Smooth muscle cell (in vitro differentiated cells): ENCODE measurements around the gene GNL3L. TPM values are rescaled to one million over a fixed set of nuclear protein-coding genes. Genes with fewer than 3 reads are reported as not detected.

Source experiments
- DNase-seq: peaks from one replicate; lab custom pipeline; 2025; ENCODE audit not compliant: unreplicated experiment; lab: John Stamatoyannopoulos, UW
- H2AFZ ChIP-seq: fragments of 200-600 bp; sonication (generic); 2 replicates; pipeline ENCODE4 v1.6.0; 2016; ENCODE audit warnings: antibody characterized with exemption, low read depth, mild to moderate bottlenecking
- H3F3A ChIP-seq: fragments of 200-600 bp; sonication (generic); 2 replicates; pipeline ENCODE4 v1.6.0; 2017; ENCODE audit warnings: antibody characterized with exemption, low read depth
- H3K27ac ChIP-seq: fragments of 200-600 bp; sonication (generic); 2 replicates; pipeline ENCODE4 v1.5.1; 2016; ENCODE audit warnings: low read depth, mild to moderate bottlenecking
- H3K27me3 ChIP-seq: fragments of 200-600 bp; sonication (generic); 2 replicates; pipeline ENCODE4 v1.6.1; 2016; ENCODE audit warnings: low read depth, mild to moderate bottlenecking
- H3K36me3 ChIP-seq: fragments of 200-600 bp; sonication (generic); 2 replicates; pipeline ENCODE4 v1.5.1; 2016; ENCODE audit warnings: low read depth
- H3K4me1 ChIP-seq: fragments of 200-600 bp; sonication (generic); 2 replicates; pipeline ENCODE4 v1.5.1; 2016; ENCODE audit warnings: low read depth
- H3K4me2 ChIP-seq: fragments of 200-600 bp; sonication (generic); 2 replicates; pipeline ENCODE4 v1.6.0; 2016; ENCODE audit warnings: mild to moderate bottlenecking
- H3K4me3 ChIP-seq: fragments of 200-600 bp; sonication (generic); 2 replicates; pipeline ENCODE4 v1.5.1; 2016; ENCODE audit warnings: mild to moderate bottlenecking
- H3K79me2 ChIP-seq: fragments of 200-600 bp; sonication (generic); 2 replicates; pipeline ENCODE4 v1.6.0; 2016; ENCODE audit warnings: low read depth, mild to moderate bottlenecking
- H3K9ac ChIP-seq: fragments of 200-600 bp; sonication (generic); 2 replicates; pipeline ENCODE4 v1.6.0; 2016; ENCODE audit warnings: low read depth
- H3K9me3 ChIP-seq: fragments of 200-600 bp; sonication (generic); replicated peaks from 2 replicates; pipeline ENCODE4 v1.5.1; 2016; ENCODE audit warnings: low read depth
- H4K20me1 ChIP-seq: fragments of 200-600 bp; sonication (generic); 2 replicates; pipeline ENCODE4 v1.6.0; 2016; ENCODE audit warnings: low read depth
- WGBS: methylation state at CpG from one replicate; pipeline ENCODE4 v1.1.7; 2016; ENCODE audit warnings: low lambda C conversion rate; 5-methylcytosine and 5-hydroxymethylcytosine counted together
- polyA plus RNA-seq: library from polyadenylated mRNA; unstranded; fragments of >200 nt; fragmentation: Nextera tagmentation; extraction: Ambion mirVana; gene quantifications from 2 replicates; pipeline ENCODE4 v1.2.1, GENCODE V29; 2016
- total RNA-seq: library from RNA; depleted of rRNA; stranded (reverse); fragments of >200 nt; gene quantifications from 2 replicates; pipeline ENCODE4 v1.2.3, GENCODE V29; 2014
- TF ChIP-seq, protein P1 (sequence below): fragments of 200-600 bp; sonication (generic); IDR thresholded peaks from 2 replicates; pipeline ENCODE4 v1.5.1; 2017; ENCODE audit warnings: borderline replicate concordance, mild to moderate bottlenecking, antibody characterized with exemption; ENCODE audit not compliant: insufficient read depth, poor library complexity, severe bottlenecking

GNL3L gene
- total and polyA plus RNA-seq, 2 experiments from 2014 or later = 4.3 to 20.0 TPM

DNA sequence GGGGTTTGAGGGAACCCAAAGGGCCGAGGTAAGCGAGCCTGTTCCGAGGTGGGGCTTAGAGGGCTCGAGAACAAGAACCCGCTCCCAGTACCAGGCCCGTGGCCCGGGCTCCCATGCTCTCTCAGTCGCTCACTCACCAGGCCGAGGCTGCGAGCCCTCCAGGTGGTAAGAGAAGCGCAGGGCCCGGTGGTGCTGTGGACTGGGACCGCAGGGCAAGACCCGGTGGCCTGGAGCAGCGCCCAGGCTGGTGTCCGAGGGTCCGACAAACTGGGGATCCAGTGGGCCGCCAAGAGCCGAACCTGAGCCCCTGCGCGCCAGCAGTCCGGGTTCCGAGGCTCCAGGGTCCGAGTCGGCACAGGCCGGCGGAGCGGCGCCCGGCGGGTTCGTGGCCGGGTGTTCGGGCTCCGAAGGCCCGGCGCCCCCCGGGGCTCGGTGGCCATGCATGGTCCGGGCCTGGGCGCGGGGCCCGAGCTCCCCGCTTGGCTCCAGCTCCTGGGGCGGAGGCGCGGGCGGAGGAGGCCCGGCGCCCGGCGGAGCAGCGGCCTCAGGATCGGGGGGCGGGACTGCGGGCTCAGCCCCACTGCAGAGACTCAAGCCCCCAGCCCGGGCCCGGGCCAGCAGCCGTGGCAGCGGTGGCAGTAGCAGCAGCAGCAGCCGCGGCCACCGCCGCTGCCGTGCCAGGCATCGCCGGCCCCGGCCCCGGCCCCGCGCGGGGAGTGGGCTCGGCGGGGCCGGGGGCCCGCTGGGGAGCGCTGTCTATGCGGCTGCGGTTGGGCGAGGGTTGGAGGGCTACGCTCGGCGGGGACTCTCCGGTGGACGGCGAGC, 34.8 kb upstream of the GNL3L start:
- no peaks in the 10 kb centered on the region for H3K9me3 ChIP-seq
- peak overlapping the region; percentile 86 for H3K4me2 ChIP-seq
- peak overlapping the region; percentile 43 for H2AFZ ChIP-seq
- H3F3A ChIP-seq = no peaks in the 10 kb centered on the region
- TF ChIP-seq, protein P1, sequence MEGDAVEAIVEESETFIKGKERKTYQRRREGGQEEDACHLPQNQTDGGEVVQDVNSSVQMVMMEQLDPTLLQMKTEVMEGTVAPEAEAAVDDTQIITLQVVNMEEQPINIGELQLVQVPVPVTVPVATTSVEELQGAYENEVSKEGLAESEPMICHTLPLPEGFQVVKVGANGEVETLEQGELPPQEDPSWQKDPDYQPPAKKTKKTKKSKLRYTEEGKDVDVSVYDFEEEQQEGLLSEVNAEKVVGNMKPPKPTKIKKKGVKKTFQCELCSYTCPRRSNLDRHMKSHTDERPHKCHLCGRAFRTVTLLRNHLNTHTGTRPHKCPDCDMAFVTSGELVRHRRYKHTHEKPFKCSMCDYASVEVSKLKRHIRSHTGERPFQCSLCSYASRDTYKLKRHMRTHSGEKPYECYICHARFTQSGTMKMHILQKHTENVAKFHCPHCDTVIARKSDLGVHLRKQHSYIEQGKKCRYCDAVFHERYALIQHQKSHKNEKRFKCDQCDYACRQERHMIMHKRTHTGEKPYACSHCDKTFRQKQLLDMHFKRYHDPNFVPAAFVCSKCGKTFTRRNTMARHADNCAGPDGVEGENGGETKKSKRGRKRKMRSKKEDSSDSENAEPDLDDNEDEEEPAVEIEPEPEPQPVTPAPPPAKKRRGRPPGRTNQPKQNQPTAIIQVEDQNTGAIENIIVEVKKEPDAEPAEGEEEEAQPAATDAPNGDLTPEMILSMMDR = no peak
- H3K27ac ChIP-seq = peak overlapping the region; percentile 35
- H3K4me1 ChIP-seq = no peaks in the 10 kb centered on the region
- peak overlapping the region; percentile 71 for H3K4me3 ChIP-seq
- DNase-seq = no peak
- H3K79me2 ChIP-seq = peaks cover 48% of the 10 kb centered on the region
- H3K27me3 ChIP-seq = no peaks in the 10 kb centered on the region
- peaks cover 4% of the 10 kb centered on the region for H4K20me1 ChIP-seq
- WGBS = 38% methylated on average over 48 of the region's 86 CpGs
- peak overlapping the region; percentile 62 for H3K9ac ChIP-seq
- no peaks in the 10 kb centered on the region for H3K36me3 ChIP-seq

DNA sequence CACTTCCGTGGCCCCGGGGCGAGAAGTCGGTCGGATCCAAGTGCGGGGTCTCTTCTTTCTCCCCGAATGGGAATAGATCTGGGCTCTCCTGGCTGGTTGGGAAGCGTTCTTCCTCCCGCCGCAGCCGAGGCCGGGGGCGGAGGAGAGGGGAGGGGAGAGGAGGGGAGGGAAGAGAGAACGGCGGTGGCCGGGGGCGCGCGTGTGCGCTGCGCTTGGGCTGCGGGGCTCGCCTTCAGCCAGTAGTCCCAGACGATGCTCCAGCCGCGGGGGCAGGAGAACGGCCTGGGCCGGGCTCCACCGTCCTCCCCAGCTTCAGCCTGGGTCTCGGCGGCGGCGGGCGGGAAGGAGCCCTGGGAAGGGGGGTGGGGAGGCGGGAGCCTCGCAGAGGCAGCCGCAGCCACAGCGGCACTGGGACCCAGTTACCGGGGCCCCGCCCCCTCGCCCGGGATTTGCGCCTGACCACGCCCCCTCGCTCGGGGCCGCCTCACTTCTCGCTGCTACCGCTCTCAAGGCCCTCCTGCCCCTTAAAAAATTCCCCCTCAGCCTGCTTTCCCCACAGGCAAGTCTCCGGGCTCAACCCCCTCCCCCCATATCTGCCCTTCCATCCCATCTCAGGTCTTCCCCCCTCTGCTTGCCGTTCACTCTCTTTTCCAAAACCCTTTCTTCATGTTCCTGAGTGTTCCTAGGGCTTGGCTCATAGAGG, 34.1 kb upstream of the GNL3L start, which contains the start of gene FGD1:
FGD1 (minus strand) TSS at position 421 of the 703 bp plus-strand sequence. CDS start 802 bp downstream, outside the sequence.
- Histone ChIP-seq H3K36me3 (no peaks in the 10 kb centered on the region), H3K4me2 (peak within 1 kb of the TSS; percentile 86), H3K79me2 (peaks cover 40% of the 10 kb centered on the region), H3K4me1 (no peaks in the 10 kb centered on the region), H3K27me3 (no peaks in the 10 kb centered on the region), H3K27ac (peak within 1 kb of the TSS; percentile 35), H3F3A (no peaks in the 10 kb centered on the region), H3K9ac (peak within 1 kb of the TSS; percentile 62), H4K20me1 (peaks cover 4% of the 10 kb centered on the region), H2AFZ (peak within 1 kb of the TSS; percentile 43), H3K9me3 (no peaks in the 10 kb centered on the region), H3K4me3 (peak within 1 kb of the TSS; percentile 71)
- 34% methylated on average over 9 of the region's 51 CpGs for WGBS
- TF ChIP-seq, protein P1 = no peak
- DNase-seq = peak; percentile 25

DNA sequence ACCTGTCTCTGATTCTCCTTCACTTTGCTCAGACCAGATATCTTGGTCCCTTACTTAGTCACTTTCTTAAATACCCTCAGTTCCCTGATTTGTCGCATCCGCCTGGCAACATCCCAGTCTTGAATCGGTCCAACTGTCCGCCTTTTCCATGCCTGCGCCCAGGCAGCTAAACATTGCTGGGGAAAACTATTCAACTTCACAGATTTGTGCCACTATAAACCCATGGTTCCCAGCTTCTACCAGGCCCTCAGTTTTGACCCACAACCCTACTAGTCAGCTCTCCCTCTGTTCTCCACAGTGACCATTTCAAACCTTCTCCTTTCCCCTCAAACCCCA, 33.5 kb upstream of the GNL3L start:
- WGBS = 70% methylated on average over 5 of the region's 5 CpGs
- Histone ChIP-seq H3K4me1 (no peaks in the 10 kb centered on the region), H3F3A (no peaks in the 10 kb centered on the region), H3K27me3 (no peaks in the 10 kb centered on the region), H3K4me3 (peak overlapping the region; percentile 71), H3K9ac (no peak overlapping the region), H4K20me1 (peaks cover 4% of the 10 kb centered on the region), H3K4me2 (peak overlapping the region; percentile 86), H3K79me2 (peaks cover 35% of the 10 kb centered on the region), H3K36me3 (no peaks in the 10 kb centered on the region), H3K9me3 (no peaks in the 10 kb centered on the region), H3K27ac (no peak overlapping the region), H2AFZ (peak overlapping the region; percentile 42)
- TF ChIP-seq, protein P1 = no peak
- DNase-seq = no peak
